ENCODE measurements around the gene SH3PXD2A.
A peak's percentile ranks its signal among the peaks of the same experiment; 100 is the strongest.
"Not testable (repeated sequence)": the region's sequence is repeated elsewhere in the genome, so short reads cannot be mapped to it uniquely, and the experiment has no call there.

Gene SH3PXD2A

DNA sequence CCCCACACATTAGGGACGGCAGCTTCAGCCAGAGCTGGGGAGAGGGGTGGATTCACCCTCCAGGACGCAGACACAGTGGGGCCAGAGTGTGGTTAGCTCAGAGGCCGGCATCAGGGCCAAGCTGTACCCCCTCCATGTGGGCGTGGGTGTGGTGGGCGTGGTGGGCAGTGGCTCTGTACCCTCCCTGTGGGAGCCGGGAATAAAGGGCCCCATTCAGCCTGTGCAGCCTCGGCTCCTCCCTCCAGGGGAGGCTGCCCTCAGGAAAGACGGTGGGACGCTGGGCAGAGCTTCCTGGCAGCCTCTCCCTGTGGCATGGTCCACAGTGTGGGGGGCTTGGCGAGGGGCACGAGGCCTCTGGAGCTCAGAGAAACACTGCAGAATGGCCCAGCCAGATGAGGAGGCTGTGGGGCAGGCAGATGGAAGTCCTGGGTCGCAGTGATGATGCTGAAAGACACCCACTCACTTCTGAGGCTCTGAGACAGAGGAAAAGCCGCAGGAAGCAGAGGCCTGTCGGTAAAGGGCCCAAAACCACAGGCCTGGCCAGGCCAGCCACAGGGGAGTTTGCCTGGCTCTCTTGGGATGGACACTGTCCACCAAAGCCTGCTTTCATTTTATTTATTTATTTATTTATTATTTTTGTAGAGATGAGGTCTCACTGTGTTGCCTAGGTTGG lies 108.0 kb downstream of the SH3PXD2A start:
- no peak for DNase-seq (ENCODE audit: low read depth in 2 of 2)

- no peak for DNase-seq (ENCODE audit: low read depth in 2 of 2)
These were observed 108.8 kb downstream of the SH3PXD2A start for GRCh38 chr10:103746598-103746997.

DNA sequence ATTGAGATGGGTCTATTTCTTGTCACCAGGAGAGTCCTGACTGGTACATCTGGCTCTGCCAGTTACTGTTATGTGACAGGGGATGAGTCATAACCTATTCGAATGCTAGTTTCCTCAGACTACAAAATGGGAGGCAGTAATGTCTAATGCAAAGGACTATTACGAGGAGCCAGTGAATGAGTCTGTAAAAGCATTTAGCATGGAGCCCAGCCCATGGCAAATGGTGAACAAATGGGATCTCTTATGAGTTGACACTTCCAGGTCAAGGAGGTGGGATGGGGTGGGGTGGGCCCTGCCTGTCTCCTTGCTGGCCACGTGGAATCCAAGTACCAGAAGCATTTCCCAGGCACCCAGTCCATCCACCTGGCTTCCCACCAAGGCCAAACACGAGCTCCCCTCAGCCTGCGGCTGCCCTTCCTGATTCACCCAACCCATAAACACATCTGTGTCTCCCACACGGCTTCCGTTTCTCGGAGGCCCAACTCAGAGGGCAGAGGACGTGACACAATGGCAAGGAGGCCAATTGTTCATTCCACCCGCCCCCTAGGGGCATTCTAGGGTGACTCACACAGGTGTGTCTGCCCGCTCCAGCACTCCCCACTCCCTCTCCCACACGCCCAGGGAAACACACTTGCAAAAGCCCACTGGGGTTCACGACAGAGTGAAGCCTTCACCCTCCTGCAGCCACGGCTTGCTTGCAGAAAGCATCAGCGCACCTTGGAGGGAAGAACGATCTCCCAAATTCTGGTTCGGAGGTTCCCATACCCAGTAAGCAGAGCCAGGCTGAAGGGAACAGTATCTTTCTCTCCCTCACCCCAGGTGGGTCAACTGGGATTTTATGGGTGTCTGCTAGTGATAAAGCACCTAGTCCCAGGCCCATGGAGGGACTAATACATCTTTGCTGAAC lies 109.8 kb downstream of the SH3PXD2A start:
- peak; percentile 39 to 43 for DNase-seq (ENCODE audit: low read depth in 2 of 2)

GRCh38 chr10:103742824-103743223 lies 112.6 kb downstream of the SH3PXD2A start:
- DNase-seq (ENCODE audit: low read depth in 2 of 2), result no peak

GRCh38 chr10:103740611-103741010 lies 114.8 kb downstream of the SH3PXD2A start:
- no peak for DNase-seq (ENCODE audit: low read depth in 2 of 2)

GRCh38 chr10:103739039-103739764 lies 116.2 kb downstream of the SH3PXD2A start:
- DNase-seq (ENCODE audit: low read depth in 2 of 2), result no peak

DNA sequence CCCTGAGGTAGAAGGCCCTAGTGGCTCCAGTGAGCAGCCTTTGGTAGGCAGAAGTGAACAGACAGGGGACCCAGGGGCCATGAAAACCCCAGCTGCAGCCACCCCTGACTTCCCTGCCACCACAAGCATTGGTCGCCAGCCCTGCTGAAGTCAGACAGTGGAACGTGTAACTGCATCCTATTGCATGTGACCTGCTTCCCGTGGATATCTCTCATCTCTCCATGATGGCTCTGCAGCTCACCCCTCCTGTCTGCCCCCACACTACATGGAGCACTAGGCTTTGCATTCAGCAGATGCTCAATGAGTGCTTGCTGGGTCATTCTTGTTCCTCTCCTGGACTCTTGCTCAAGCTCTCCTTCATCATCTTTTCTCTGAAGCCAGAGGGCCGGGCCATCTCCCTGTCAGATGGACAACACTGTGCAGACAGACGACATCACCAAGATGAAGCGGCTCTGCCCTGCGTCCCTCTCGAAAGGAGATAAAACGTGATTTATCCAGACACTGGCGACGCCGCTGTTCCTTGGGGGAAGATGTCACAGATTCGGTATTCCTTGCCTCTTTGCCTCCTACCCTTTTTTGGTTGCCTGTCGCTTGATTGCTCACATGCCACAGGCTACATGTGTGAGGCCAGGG lies 117.5 kb downstream of the SH3PXD2A start:
- DNase-seq (ENCODE audit: low read depth in 2 of 2), result no peak

DNA sequence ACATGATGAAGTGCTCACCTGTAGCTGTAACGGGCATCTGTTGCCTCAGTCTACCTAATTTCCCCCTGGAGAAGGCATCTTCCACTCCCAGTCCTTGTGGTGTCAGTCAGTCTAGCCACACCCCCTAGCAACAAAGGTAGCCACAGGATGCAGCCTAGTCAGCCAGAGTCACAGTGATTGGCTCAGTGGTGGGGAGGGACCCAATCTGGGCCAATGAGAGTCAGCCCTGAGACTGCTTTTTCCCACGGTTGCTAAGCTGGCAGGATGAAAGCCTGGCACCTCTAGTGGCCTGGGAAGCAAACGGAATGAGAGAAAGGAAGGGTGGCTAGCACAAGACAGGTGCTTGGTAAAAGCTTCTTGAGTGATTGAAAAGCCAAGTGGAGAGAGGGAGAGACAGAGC lies 118.6 kb downstream of the SH3PXD2A start:
- no peak for DNase-seq (ENCODE audit: low read depth in 2 of 2)

DNA sequence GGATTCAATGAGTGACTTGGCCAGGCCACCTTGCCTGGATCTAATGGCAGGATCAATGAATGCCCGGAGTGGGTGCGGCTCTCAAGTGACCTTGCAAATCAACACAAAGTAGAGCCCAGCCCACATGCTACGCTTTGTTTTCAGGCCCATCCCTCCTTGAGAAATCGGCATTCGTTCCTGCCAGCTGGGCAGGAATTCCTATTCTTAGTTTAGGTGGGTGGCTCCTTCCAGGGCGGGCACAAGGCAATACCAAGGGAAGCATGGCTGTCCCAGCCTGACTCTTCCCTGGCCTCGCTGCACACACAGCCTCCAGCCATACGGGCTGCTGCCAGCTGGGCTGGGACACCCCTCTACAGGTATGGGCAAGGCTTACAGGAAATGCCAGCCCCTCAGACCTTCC lies 119.3 kb downstream of the SH3PXD2A start:
- DNase-seq (ENCODE audit: low read depth in 2 of 2), result no peak

- no peak for DNase-seq (ENCODE audit: low read depth in 2 of 2)
These were observed 120.6 kb downstream of the SH3PXD2A start for GRCh38 chr10:103734731-103735130.

GRCh38 chr10:103733045-103733419 lies 122.3 kb downstream of the SH3PXD2A start:
- no peak for DNase-seq (ENCODE audit: low read depth in 2 of 2)

- DNase-seq (ENCODE audit: low read depth in 2 of 2), result no peak
These were observed 122.9 kb downstream of the SH3PXD2A start for GRCh38 chr10:103732339-103733044.

DNA sequence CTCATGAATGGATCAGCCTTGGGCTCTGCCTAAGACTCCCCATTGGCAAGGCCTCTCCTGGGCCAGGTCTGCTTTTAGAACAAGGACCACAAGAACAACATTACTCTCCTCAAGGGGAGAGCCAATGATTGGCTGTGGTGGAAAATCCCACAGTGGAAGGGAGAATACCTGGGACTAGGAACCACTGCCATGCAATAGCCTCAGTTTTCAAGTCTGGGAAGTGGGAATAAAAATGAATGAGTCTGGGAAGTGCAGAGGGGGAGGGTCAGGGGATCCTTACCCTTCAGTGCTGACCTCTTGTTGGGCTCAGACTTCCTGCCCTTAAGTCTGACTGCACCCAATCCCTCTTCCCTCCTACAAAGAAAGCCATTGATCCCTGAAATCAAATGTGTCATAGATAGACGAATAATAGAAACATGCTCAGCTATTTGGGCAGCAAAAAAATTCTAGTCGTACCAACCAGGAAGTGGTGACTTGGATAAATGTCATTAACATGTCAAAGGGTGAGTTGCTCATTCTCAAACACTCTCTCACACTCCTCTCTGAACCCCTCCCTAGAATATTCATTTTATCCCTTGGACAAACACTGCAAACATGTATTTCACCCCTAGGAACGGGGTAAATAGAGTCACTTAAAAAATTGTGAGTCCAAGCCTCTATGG lies 123.6 kb downstream of the SH3PXD2A start:
- DNase-seq (ENCODE audit: low read depth in 2 of 2), result no peak

GRCh38 chr10:103731026-103731425 lies 124.3 kb downstream of the SH3PXD2A start:
- DNase-seq (ENCODE audit: low read depth in 2 of 2), result not testable (repeated sequence)

DNA sequence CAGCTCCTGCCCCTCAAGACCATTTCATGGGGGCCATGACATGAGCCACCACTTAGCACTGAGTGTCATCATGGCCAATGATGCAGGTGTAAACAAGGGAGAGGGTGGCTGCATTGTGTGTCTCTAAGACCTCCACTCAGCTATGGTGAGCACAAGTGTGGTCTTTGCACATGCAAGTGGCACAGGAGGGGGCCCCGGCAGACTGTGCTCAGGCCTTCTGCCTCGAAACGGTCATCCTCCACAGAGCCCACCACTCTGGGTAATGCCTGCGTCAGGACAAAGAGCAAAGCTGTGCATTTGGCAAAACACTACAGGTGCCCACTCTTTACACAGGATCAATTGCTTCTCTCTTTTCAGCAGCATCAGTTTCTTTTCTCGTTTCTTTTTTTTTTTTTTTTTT lies 125.5 kb downstream of the SH3PXD2A start:
- DNase-seq (ENCODE audit: low read depth in 2 of 2), result no peak

GRCh38 chr10:103727991-103728689 lies 127.2 kb downstream of the SH3PXD2A start:
- no peak for DNase-seq (ENCODE audit: low read depth in 2 of 2)

GRCh38 chr10:103727546-103727963 lies 127.8 kb downstream of the SH3PXD2A start:
- no peak for DNase-seq (ENCODE audit: low read depth in 2 of 2)

DNA sequence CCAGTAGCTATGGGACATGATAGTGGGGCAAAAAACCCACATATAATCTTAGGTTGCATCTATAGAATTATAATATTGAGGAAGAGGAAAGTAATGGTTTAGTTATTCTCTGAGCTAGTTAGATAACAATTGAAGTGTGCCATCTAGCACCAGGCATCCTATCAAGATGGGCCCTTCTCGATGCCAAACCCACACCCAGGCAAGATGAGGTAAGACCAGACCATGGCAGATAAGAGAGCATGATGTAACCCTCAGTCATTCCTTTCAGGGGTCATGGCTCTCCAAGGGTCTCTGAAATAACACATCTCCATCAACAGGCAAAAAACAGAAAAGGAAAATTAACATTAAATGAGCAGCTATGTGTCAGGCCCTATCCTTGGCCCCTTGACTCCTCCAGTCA lies 128.7 kb downstream of the SH3PXD2A start:
- DNase-seq (ENCODE audit: low read depth in 2 of 2), result no peak

DNA sequence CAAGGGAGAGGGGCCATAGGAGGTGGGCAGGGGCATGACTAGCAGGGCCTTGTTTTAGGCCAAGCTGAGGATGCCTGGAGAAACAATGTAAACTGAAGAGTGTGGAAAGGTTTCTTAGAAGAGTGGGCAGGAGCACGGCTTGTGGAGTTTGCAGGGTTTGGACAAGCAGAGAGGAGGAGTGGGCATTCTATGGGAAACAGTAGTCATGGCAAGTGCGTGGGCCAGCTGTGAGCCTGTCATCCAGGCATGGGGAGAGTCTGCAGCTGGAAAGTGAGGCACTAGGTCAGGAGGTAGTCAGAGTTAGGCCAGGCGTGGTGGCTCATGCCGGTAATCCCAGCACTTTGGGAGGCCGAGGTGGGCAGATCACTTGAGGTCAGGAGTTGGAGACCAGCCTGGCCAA lies 130.1 kb downstream of the SH3PXD2A start:
- DNase-seq (ENCODE audit: low read depth in 2 of 2), result no peak

- no peak for DNase-seq (ENCODE audit: low read depth in 2 of 2)
These were observed 130.6 kb downstream of the SH3PXD2A start for GRCh38 chr10:103724771-103725170.

Measured in activated CD4-positive, alpha-beta T cell treated with anti-CD3 and anti-CD28 coated beads for 24 hours (primary cell).